Heart left ventricle (tissue), 13 donors: Measurements from ENCODE around the gene PCCA.

Experiments used
- POLR2A ChIP-seq, 2 donors: fragments of 450-650 bp; IDR thresholded peaks; one replicate each; pipeline ENCODE4 v1.6.1; 2017; ENCODE audit warnings: antibody characterized with exemption in 2 of 2, mild to moderate bottlenecking in 2 of 2, moderate library complexity in 2 of 2
- TF ChIP-seq, protein P1 (sequence below), 12 donors: fragments of 200-600 bp; sonication (generic) in 4 of 12; IDR thresholded peaks; one replicate each; pipeline versions ENCODE4 v1.5.0 to v1.8.0; 2018 to 2022; ENCODE audit warnings: antibody characterized with exemption in 12 of 12, mild to moderate bottlenecking in 5 of 12
- donor health status: ischemic (EF 13 %, LVEDD 7.1; RV severe dilation, severe dysfunction).
- donor health status: DM: no; HTN: yes; CAD: no.
- donor health status: DM: no; HTN: no; CAD: no.
- donor health status: ischemic (EF 25% LVEDD 6.9; RV normal size, moderate dysfunction).
- donor health status: ischemic (EF 25% LVEDD 5.7; RV mildly dilated, moderate dysfunction).
- donor health status: ischemic (EF 35%, LVEDD 5.7; RV mildly dilated, moderate dysfunction).
- donor health status: nonischemic (EF 11% LVEDD 7.7; RV severe dilation, severe dysfunction).
- donor health status: DM: yes; HTN: yes; CAD: no.
- donor health status: PGD.
- donor health status: ischemic (EF 29% LVEDD 5.4; RV normal size, mild dysfunction).
- donor health status: nonischemic (EF 23%, LVEDD 6.1; RV moderate dilation, normal function).

DNA sequence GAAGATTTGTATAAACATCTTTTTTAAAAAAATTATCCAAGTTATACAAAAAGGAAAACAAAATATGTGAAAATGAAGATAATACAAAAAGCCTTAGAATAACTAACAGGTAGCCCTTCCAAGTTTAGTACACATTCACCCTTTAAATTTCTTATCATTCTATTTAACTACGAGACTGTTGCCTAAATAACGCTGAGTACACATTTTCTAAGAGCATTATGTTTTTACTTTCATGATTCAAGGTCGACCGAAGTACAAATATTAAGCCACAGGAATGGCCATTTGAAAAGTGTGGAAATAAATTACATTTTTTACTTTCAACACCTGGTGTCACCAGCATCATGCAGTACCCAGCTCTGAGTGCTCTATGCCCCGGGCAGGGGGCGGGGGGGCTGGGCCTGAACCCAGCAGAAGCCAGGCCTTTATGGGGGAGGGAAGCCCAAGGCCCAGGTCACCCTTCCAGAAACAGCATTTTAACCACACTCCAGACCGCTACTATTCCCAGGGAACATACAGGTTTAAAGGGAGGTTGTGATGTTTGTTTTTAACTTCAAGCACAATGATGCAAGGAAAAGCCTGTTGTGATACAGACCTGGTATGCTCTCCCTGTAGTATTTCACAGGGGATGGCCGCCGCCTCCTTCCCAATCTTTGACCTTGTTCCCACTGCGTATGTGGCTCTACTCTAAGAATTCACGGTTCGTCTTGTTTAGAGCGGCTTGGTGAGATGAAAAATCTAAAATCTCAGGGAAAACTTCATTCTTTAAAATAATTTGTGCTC, 475.7 kb downstream of the PCCA start:
- TF ChIP-seq POLR2A (IDR thresholded peaks at IDR 0.05) = no peak
- TF ChIP-seq, protein P1, sequence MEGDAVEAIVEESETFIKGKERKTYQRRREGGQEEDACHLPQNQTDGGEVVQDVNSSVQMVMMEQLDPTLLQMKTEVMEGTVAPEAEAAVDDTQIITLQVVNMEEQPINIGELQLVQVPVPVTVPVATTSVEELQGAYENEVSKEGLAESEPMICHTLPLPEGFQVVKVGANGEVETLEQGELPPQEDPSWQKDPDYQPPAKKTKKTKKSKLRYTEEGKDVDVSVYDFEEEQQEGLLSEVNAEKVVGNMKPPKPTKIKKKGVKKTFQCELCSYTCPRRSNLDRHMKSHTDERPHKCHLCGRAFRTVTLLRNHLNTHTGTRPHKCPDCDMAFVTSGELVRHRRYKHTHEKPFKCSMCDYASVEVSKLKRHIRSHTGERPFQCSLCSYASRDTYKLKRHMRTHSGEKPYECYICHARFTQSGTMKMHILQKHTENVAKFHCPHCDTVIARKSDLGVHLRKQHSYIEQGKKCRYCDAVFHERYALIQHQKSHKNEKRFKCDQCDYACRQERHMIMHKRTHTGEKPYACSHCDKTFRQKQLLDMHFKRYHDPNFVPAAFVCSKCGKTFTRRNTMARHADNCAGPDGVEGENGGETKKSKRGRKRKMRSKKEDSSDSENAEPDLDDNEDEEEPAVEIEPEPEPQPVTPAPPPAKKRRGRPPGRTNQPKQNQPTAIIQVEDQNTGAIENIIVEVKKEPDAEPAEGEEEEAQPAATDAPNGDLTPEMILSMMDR (IDR thresholded peaks at IDR 0.05) = no peak
